22Rv1 (cell line): ENCODE measurements around the gene PTCD3.
A peak's percentile ranks its signal among the peaks of the same experiment; 100 is the strongest.

Experiments used
- H3K27ac ChIP-seq: fragments of 450-650 bp; 2 replicates; pipeline ENCODE4 v1.5.1; 2017
- CTCF ChIP-seq: fragments of 450-650 bp; IDR thresholded peaks from 2 replicates; pipeline ENCODE4 v1.5.1; 2017; ENCODE audit warnings: mild to moderate bottlenecking
- ZFX ChIP-seq: fragments of 450-650 bp; IDR thresholded peaks from 2 replicates; pipeline ENCODE4 v1.6.1; 2017; ENCODE audit warnings: antibody characterized with exemption, borderline replicate concordance

The PTCD3 gene

GRCh38 chr2:86066915-86067314, 39.1 kb upstream of the PTCD3 start:
- no peak overlapping the region for H3K27ac ChIP-seq
- TF ChIP-seq CTCF: no peak
- TF ChIP-seq ZFX: no peak

GRCh38 chr2:86068136-86068588, 37.9 kb upstream of the PTCD3 start:
- TF ChIP-seq CTCF (no peak), ZFX (no peak)
- no peak overlapping the region for H3K27ac ChIP-seq

GRCh38 chr2:86068648-86069047, 37.4 kb upstream of the PTCD3 start:
- no peak overlapping the region for H3K27ac ChIP-seq
- no peak for TF ChIP-seq CTCF
- no peak for TF ChIP-seq ZFX

GRCh38 chr2:86069091-86069685, 36.8 kb upstream of the PTCD3 start:
- no peak overlapping the region for H3K27ac ChIP-seq
- TF ChIP-seq ZFX (no peak), CTCF (no peak)

GRCh38 chr2:86069783-86070339, 36.2 kb upstream of the PTCD3 start:
- no peak overlapping the region for H3K27ac ChIP-seq
- TF ChIP-seq CTCF (no peak), ZFX (no peak)

- H3K27ac ChIP-seq: peak overlapping the region; percentile 83; the same call in 1 of the 2 replicates
- TF ChIP-seq CTCF: no peak
- TF ChIP-seq ZFX: no peak
These were observed 35.2 kb upstream of the PTCD3 start for GRCh38 chr2:86070868-86071267.

GRCh38 chr2:86072271-86072858, 33.7 kb upstream of the PTCD3 start:
- H3K27ac ChIP-seq: peak overlapping the region; percentile 83
- TF ChIP-seq CTCF: no peak
- no peak for TF ChIP-seq ZFX
